ENCODE measurements around the gene PPRC1. TPM values are rescaled to one million over a fixed set of nuclear protein-coding genes. Genes with fewer than 3 reads are reported as not detected.

The PPRC1 gene
- polyA plus RNA-seq, 1 donor from 2014 or later = 6.0 TPM

GRCh38 chr10:102139281-102140110 lies 6.7 kb downstream of the PPRC1 start:
- Histone ChIP-seq H3K36me3 (ENCODE audit: insufficient read depth, low read length) (no peaks in the 10 kb centered on the region), H3K27ac (ENCODE audit: low read length) (no peak overlapping the region), H2AFZ (ENCODE audit: low read depth, low read length) (no peak overlapping the region), H3K9me3 (ENCODE audit: low read length) (no peaks in the 10 kb centered on the region), H3K9ac (ENCODE audit: low read length) (no peak overlapping the region), H4K20me1 (ENCODE audit: insufficient read depth) (no peaks in the 10 kb centered on the region), H3F3A (ENCODE audit: insufficient read depth, low read length, poor library complexity, severe bottlenecking) (no peaks in the 10 kb centered on the region), H3K27me3 (ENCODE audit: insufficient read depth, low read depth, low read length) (no peaks in the 10 kb centered on the region), H3K79me2 (replicated peaks; ENCODE audit: insufficient read depth, low read length) (peaks cover 23% of the 10 kb centered on the region), H3K4me3 (ENCODE audit: low read length) (no peak overlapping the region), H3K9me2 (ENCODE audit: insufficient read depth, low read length) (no peaks in the 10 kb centered on the region), H3K4me2 (ENCODE audit: low read length) (no peak overlapping the region)
- TF ChIP-seq EP300 (conservative IDR thresholded peaks at IDR 0.05; ENCODE audit: poor library complexity, severe bottlenecking) (no peak), RAD21 (conservative IDR thresholded peaks at IDR 0.05) (no peak), SMC3 (conservative IDR thresholded peaks at IDR 0.05; ENCODE audit: poor library complexity) (no peak), REST (IDR thresholded peaks at IDR 0.05; ENCODE audit: borderline replicate concordance) (no peak), EZH2 (IDR thresholded peaks at IDR 0.05; ENCODE audit: borderline replicate concordance, insufficient read depth, low read length, poor library complexity, severe bottlenecking) (no peak), CTCF (IDR thresholded peaks at IDR 0.05; ENCODE audit: poor library complexity, severe bottlenecking) (no peak), TAF1 (IDR thresholded peaks at IDR 0.05; ENCODE audit: low read depth) (no peak), MXI1 (conservative IDR thresholded peaks at IDR 0.05; ENCODE audit: poor library complexity, severe bottlenecking) (no peak)

GRCh38 chr10:102140218-102140617 lies 7.4 kb downstream of the PPRC1 start:
- Histone ChIP-seq H3K9ac (ENCODE audit: low read length) (no peak overlapping the region), H3K36me3 (ENCODE audit: insufficient read depth, low read length) (no peaks in the 10 kb centered on the region), H3K27ac (ENCODE audit: low read length) (no peak overlapping the region), H3K9me3 (ENCODE audit: low read length) (no peaks in the 10 kb centered on the region), H3K4me3 (ENCODE audit: low read length) (no peak overlapping the region), H3K4me2 (ENCODE audit: low read length) (no peak overlapping the region), H3K9me2 (ENCODE audit: insufficient read depth, low read length) (no peaks in the 10 kb centered on the region), H2AFZ (ENCODE audit: low read depth, low read length) (no peak overlapping the region), H3K27me3 (ENCODE audit: insufficient read depth, low read depth, low read length) (no peaks in the 10 kb centered on the region), H3F3A (ENCODE audit: insufficient read depth, low read length, poor library complexity, severe bottlenecking) (no peaks in the 10 kb centered on the region), H3K79me2 (replicated peaks; ENCODE audit: insufficient read depth, low read length) (peaks cover 16% of the 10 kb centered on the region), H4K20me1 (ENCODE audit: insufficient read depth) (no peaks in the 10 kb centered on the region)
- no peak for TF ChIP-seq TAF1 (IDR thresholded peaks at IDR 0.05; ENCODE audit: low read depth)
